HepG2 (cell line): ENCODE data around the gene GNA12. TPM values are rescaled to one million over a fixed set of nuclear protein-coding genes. Genes with fewer than 3 reads are reported as not detected.

ENCODE experiments used
- ATAC-seq: fragments of 200-7000 bp; cut with Tn5 transposase; 3 replicates; pipeline ENCODE4 v1.9.1; 2020; ENCODE audit warnings: mild to moderate bottlenecking, moderate library complexity
- BruUV-seq: library from RNA; stranded (reverse); fragments of 400-500 nt; replicated peaks from 2 replicates; lab custom pipeline; 2021; lab: Mats Ljungman, UMichigan
- CTCF ChIA-PET: fragments of 300-600 bp; formaldehyde crosslinking; extraction: SDS; loops from one replicate; lab custom pipeline; 2021; ENCODE audit warnings: low total read pairs, inconsistent platforms, low intra/inter-chr PET ratio; lab: Yijun Ruan, JAX
- POLR2A ChIA-PET: fragments of 350-600 bp; sonication (Branson Sonifier 250); formaldehyde crosslinking; loops from one replicate; lab custom pipeline; 2020; ENCODE audit warnings: antibody characterized with exemption, inconsistent platforms; lab: Yijun Ruan, JAX
- DNase-seq: peaks from one replicate; pipeline ENCODE4 v3.0.0-alpha.2; 2015; ENCODE audit warnings: low spot score
- FAIRE-seq: peaks from 3 replicates; lab custom pipeline; 2011; peaks lifted over from hg19 to GRCh38; lab: Jason Lieb, UNC
- H2AFZ ChIP-seq: one replicate; pipeline ENCODE4 v1.6.1; 2011; ENCODE audit warnings: low read length, inconsistent platforms
- H3K27ac ChIP-seq: fragments of 300-600 bp; 3 replicates; pipeline ENCODE4 v1.8.0; 2011; ENCODE audit warnings: mixed run types, mild to moderate bottlenecking, mixed read lengths, low read length, inconsistent platforms; ENCODE audit not compliant: insufficient read depth; ENCODE audit errors: extremely low read length
- H3K27me3 ChIP-seq, 2 experiments: fragments of 200-600 bp in 1 of 2; 2 replicates in 1 of 2; 3 replicates in 1 of 2; pipeline versions ENCODE4 v1.6.0 to v1.8.0; 2011; ENCODE audit warnings: low read length in 2 of 2, mild to moderate bottlenecking in 2 of 2, moderate library complexity in 2 of 2, inconsistent platforms in 1 of 2; ENCODE audit not compliant: insufficient read depth in 2 of 2, control insufficient read depth in 1 of 2
- H3K36me3 ChIP-seq, 2 experiments: fragments of 200-600 bp in 1 of 2; replicated peaks in 1 of 2; 2 replicates in 1 of 2; 3 replicates in 1 of 2; pipeline versions ENCODE4 v1.5.1 to v1.8.0; 2011; ENCODE audit warnings: low read length in 2 of 2, inconsistent platforms in 1 of 2; ENCODE audit not compliant: insufficient read depth in 2 of 2, control insufficient read depth in 1 of 2
- H3K4me1 ChIP-seq: 2 replicates; pipeline ENCODE4 v1.5.1; 2012; ENCODE audit warnings: low read length, inconsistent platforms; ENCODE audit not compliant: insufficient read depth
- H3K4me2 ChIP-seq: 2 replicates; pipeline ENCODE4 v1.6.0; 2011; ENCODE audit warnings: low read depth, low read length, inconsistent platforms
- H3K4me3 ChIP-seq, 3 experiments: fragments of 200-600 bp in 1 of 3; sonication (generic), shearing (Covaris generic) in 1 of 3; replicated peaks in 1 of 3; 2 replicates each; pipeline ENCODE4 v1.5.1; 2011 to 2016; ENCODE audit warnings: low read length in 3 of 3, inconsistent platforms in 2 of 3, low read depth in 2 of 3, mild to moderate bottlenecking in 2 of 3, control low read depth in 1 of 3, mixed read lengths in 1 of 3; ENCODE audit not compliant: insufficient read depth in 1 of 3
- H3K79me2 ChIP-seq: one replicate; pipeline ENCODE4 v1.6.1; 2011; ENCODE audit warnings: low read length, inconsistent platforms; ENCODE audit not compliant: insufficient read depth
- H3K9ac ChIP-seq: 2 replicates; pipeline ENCODE4 v1.6.0; 2011; ENCODE audit warnings: mild to moderate bottlenecking, low read depth, low read length, inconsistent platforms; ENCODE audit not compliant: insufficient read depth
- H3K9me3 ChIP-seq: 2 replicates; pipeline ENCODE4 v1.5.1; 2012; ENCODE audit warnings: mild to moderate bottlenecking, low read length
- H4K20me1 ChIP-seq: 2 replicates; pipeline ENCODE4 v1.6.0; 2011; ENCODE audit warnings: inconsistent platforms, mild to moderate bottlenecking, low read length, moderate library complexity; ENCODE audit not compliant: insufficient read depth
- ARID2 ChIP-seq: sonication (generic); formaldehyde crosslinking; IDR thresholded peaks from 2 replicates; pipeline ENCODE4 v1.8.1; 2022; ENCODE audit warnings: mild to moderate bottlenecking, missing genetic modification reagents, borderline replicate concordance
- DPF2 ChIP-seq: sonication (generic); formaldehyde crosslinking; IDR thresholded peaks from 2 replicates; pipeline ENCODE4 v1.4.0; 2020; ENCODE audit warnings: mild to moderate bottlenecking, low read depth, missing genetic modification reagents, borderline replicate concordance
- FOXA3 ChIP-seq: IDR thresholded peaks from 2 replicates; pipeline ENCODE4 v1.6.1; 2016; ENCODE audit warnings: missing genetic modification reagents, missing compliant biosample characterization
- JUN ChIP-seq: sonication (generic); formaldehyde crosslinking; IDR thresholded peaks from 2 replicates; pipeline ENCODE4 v1.4.0; 2020; ENCODE audit warnings: mild to moderate bottlenecking, missing genetic modification reagents
- KMT2A ChIP-seq: sonication (generic); formaldehyde crosslinking; IDR thresholded peaks from 2 replicates; pipeline ENCODE4 v1.4.0; 2020; ENCODE audit warnings: missing genetic modification reagents
- MIXL1 ChIP-seq: IDR thresholded peaks from 2 replicates; pipeline ENCODE4 v1.6.1; 2016
- NCOA5 ChIP-seq: sonication (generic); formaldehyde crosslinking; IDR thresholded peaks from 2 replicates; pipeline ENCODE4 v1.4.0; 2020; ENCODE audit warnings: missing genetic modification reagents
- ZNF253 ChIP-seq: sonication (generic); formaldehyde crosslinking; IDR thresholded peaks from 2 replicates; pipeline ENCODE4 v1.8.0; 2022; ENCODE audit warnings: mild to moderate bottlenecking, missing genetic modification reagents, borderline replicate concordance
- ZNF572 ChIP-seq: sonication (generic); formaldehyde crosslinking; IDR thresholded peaks from 2 replicates; pipeline ENCODE4 v1.5.1; 2020; ENCODE audit warnings: mild to moderate bottlenecking, missing genetic modification reagents
- ZSCAN25 ChIP-seq: sonication (generic); formaldehyde crosslinking; IDR thresholded peaks from 2 replicates; pipeline ENCODE4 v1.8.0; 2022; ENCODE audit warnings: mild to moderate bottlenecking, missing genetic modification reagents
- WGBS: methylation state at CpG from one replicate; pipeline ENCODE4 v1.1.6; 2017; ENCODE audit warnings: low lambda C conversion rate; 5-methylcytosine and 5-hydroxymethylcytosine counted together
- in situ Hi-C: cut with HindIII; loops from 2 replicates; pipeline ENCODE4 v1.10.0; 2017; ENCODE audit warnings: low pct_unique_long_range_greater_than_20kb; ENCODE audit not compliant: extremely low pct_ligation_motif_present
- intact Hi-C: fragments of 100-400 bp; cut with micrococcal nuclease; formaldehyde crosslinking; loops from one replicate; pipeline ENCODE4 v1.10.0; 2022; ENCODE audit not compliant: unreplicated experiment
- polyA plus RNA-seq, 8 experiments: library from polyadenylated mRNA; depleted of rRNA in 3 of 8; stranded (reverse) in 7 of 8; unstranded in 1 of 8; fragments of >200 nt; fragmentation: Illumina TruSeq in 4 of 8; extraction: Trizol in 4 of 8; gene quantifications; 2 replicates each; pipeline versions ENCODE4 v1.2.1 to v1.2.3, GENCODE V29; 2011 to 2016; ENCODE audit warnings: low read depth in 4 of 8, missing spikeins in 1 of 8, mixed read lengths in 1 of 8; ENCODE audit not compliant: insufficient read depth in 1 of 8
- total RNA-seq, 5 experiments: library from RNA; depleted of rRNA; stranded (reverse); fragments of >200 nt; fragmentation: Illumina TruSeq; extraction: Trizol; gene quantifications; 2 replicates each; pipeline ENCODE4 v1.2.3, GENCODE V29; 2016; ENCODE audit warnings: low read depth in 1 of 5

Gene GNA12
- total and polyA plus RNA-seq, 2 of the 13 experiments (the other 11 are each of a cell fraction or from before 2014, with no cell fraction given) = 16.2 to 50.9 TPM

DNA sequence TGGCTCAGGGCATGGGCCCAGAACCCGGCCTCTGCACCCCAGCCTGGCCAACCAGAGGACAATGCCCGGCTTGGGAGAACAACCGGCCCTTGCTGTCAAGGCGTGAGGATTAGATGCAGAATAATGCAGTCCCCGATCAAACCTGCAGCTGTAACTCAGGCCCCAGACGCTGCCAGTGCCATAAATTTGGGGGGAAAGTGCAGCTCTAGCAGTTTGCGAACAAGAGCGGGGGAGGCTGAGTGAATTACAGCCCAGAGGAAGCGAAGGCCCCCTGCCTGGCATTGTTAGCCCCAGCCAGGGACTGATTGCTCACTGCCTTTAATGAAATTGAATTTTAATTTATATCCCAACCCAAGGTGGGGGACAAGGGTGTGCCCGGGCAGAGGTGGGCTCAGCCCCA lies 38.0 kb upstream of the GNA12 start:
- H3K79me2 ChIP-seq = no peaks in the 10 kb centered on the region
- TF ChIP-seq KMT2A = no peak
- TF ChIP-seq ZNF572 (CRISPR knock-in tag) = no peak
- TF ChIP-seq JUN (CRISPR knock-in tag) = no peak
- no peak for TF ChIP-seq NCOA5 (CRISPR knock-in tag)
- no peak for TF ChIP-seq ZSCAN25
- TF ChIP-seq ZNF253 (CRISPR knock-in tag) = no peak
- TF ChIP-seq FOXA3 (CRISPR knock-in tag) = no peak
- TF ChIP-seq MIXL1 (CRISPR knock-in tag) = no peak
- TF ChIP-seq ARID2 (CRISPR knock-in tag) = no peak
- TF ChIP-seq DPF2 = no peak
- TF ChIP-seq, all 625 proteins: peak for 0
- Histone ChIP-seq H3K9me3 (no peaks in the 10 kb centered on the region), H3K36me3 (no peaks in the 10 kb centered on the region), H3K9ac (no peak overlapping the region), H3K4me1 (peaks cover 5% of the 10 kb centered on the region; the same call in 1 of the 2 replicates), H3K27ac (no peak overlapping the region), H3K4me2 (no peak overlapping the region), H3K4me3 (no peak overlapping the region), H4K20me1 (no peaks in the 10 kb centered on the region), H3K27me3 (peaks cover 2 to 22% of the 10 kb centered on the region in 2 experiments; a peak in 3 of 5 replicates), H2AFZ (no peak overlapping the region)
- BruUV-seq = no TSS peak
- DNase-seq (no peak), FAIRE-seq (no peak), ATAC-seq (no peak)
- WGBS = 61% methylated on average over 8 of the region's 10 CpGs
- intact Hi-C loops (no loop called here), in situ Hi-C loops (loop anchor here (25.0 kb wide), 2 partner anchors 505 to 780 kb away; no protein-coding TSS in a partner anchor)
- ChIA-PET POLR2A (no interaction called here), CTCF (no interaction called here)
